ENCODE data around the gene SPATA32.

The SPATA32 gene

DNA sequence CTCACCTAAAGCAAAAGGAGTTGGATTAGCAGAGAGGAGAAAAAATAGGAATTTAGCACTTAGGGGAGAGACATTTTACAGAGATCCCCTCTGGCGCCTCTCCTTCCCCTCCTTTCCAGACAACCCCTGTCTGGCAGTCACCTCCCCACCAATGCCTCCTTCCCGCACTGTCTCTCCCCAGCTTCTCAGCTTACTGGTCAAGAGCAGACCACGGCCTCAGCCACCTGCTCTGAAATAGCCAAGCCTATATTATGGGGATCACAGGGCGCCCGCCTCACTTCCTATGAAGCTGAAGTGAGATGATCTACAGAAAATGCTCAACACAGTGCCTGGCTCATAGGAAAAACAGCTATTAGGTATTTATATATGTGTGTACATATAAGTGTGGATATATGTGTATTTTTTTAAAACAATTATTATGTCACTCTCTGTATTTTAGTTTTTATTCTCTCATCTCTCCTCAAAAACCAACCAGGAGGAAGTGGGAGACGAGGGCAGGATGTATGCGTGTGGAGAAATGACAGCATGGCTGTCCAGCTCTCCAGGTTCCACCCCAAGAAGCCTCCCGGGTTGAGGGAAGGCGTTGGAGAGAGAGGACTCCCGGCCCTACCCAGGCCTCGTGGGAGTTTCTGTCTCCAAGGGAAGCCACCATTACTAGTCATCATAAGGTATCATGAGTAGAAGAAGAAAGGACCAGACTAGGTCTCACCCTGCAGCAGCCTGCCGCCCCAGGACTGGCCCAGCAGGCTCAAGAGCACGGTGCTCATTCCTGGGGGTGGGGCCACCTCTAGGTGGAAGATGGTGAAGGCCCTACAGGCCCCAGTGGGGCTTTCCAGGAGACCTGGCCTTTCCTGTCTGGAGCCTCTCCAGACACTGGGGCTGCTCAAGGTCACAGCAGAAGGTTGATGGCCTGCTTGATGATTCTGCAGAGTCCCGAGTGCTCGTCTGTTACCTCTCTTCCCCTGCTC, 27.7 kb upstream of the SPATA32 start:
- no peak for ATAC-seq
- TF ChIP-seq RARB (CRISPR knock-in tag; IDR thresholded peaks at IDR 0.05) (no peak), TOX (CRISPR knock-in tag; IDR thresholded peaks at IDR 0.05; ENCODE audit: borderline replicate concordance) (no peak), ISL1 (CRISPR knock-in tag; IDR thresholded peaks at IDR 0.05) (no peak)

GRCh38 chr17:45288825-45289224, 26.9 kb upstream of the SPATA32 start:
- ATAC-seq = no peak
- TF ChIP-seq TCF4 (CRISPR knock-in tag; IDR thresholded peaks at IDR 0.05; ENCODE audit: borderline replicate concordance) (no peak), ARNTL (CRISPR knock-in tag; IDR thresholded peaks at IDR 0.05; ENCODE audit: borderline replicate concordance, low read depth) (no peak), CSDC2 (CRISPR knock-in tag; IDR thresholded peaks at IDR 0.05) (no peak), ZNF8 (CRISPR knock-in tag; IDR thresholded peaks at IDR 0.05) (no peak), ISL1 (CRISPR knock-in tag; IDR thresholded peaks at IDR 0.05) (peak; percentile 68), OSR1 (CRISPR knock-in tag; IDR thresholded peaks at IDR 0.05) (no peak), SNAI2 (CRISPR knock-in tag; IDR thresholded peaks at IDR 0.05) (no peak), TOX (CRISPR knock-in tag; IDR thresholded peaks at IDR 0.05; ENCODE audit: borderline replicate concordance) (no peak), CSRNP3 (CRISPR knock-in tag; IDR thresholded peaks at IDR 0.05) (no peak)
- TF ChIP-seq, protein P1, sequence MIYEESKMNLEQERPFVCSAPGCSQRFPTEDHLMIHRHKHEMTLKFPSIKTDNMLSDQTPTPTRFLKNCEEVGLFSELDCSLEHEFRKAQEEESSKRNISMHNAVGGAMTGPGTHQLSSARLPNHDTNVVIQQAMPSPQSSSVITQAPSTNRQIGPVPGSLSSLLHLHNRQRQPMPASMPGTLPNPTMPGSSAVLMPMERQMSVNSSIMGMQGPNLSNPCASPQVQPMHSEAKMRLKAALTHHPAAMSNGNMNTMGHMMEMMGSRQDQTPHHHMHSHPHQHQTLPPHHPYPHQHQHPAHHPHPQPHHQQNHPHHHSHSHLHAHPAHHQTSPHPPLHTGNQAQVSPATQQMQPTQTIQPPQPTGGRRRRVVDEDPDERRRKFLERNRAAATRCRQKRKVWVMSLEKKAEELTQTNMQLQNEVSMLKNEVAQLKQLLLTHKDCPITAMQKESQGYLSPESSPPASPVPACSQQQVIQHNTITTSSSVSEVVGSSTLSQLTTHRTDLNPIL (CRISPR knock-in tag; IDR thresholded peaks at IDR 0.05; ENCODE audit: low read depth) = no peak
- TF ChIP-seq, protein P2, sequence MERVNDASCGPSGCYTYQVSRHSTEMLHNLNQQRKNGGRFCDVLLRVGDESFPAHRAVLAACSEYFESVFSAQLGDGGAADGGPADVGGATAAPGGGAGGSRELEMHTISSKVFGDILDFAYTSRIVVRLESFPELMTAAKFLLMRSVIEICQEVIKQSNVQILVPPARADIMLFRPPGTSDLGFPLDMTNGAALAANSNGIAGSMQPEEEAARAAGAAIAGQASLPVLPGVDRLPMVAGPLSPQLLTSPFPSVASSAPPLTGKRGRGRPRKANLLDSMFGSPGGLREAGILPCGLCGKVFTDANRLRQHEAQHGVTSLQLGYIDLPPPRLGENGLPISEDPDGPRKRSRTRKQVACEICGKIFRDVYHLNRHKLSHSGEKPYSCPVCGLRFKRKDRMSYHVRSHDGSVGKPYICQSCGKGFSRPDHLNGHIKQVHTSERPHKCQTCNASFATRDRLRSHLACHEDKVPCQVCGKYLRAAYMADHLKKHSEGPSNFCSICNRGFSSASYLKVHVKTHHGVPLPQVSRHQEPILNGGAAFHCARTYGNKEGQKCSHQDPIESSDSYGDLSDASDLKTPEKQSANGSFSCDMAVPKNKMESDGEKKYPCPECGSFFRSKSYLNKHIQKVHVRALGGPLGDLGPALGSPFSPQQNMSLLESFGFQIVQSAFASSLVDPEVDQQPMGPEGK (CRISPR knock-in tag; IDR thresholded peaks at IDR 0.05; ENCODE audit: borderline replicate concordance) = 0 out of 2 replicates have a peak, but pooled peaks have one; percentile 20

GRCh38 chr17:45287526-45288500, 25.9 kb upstream of the SPATA32 start:
- TF ChIP-seq, protein P3, sequence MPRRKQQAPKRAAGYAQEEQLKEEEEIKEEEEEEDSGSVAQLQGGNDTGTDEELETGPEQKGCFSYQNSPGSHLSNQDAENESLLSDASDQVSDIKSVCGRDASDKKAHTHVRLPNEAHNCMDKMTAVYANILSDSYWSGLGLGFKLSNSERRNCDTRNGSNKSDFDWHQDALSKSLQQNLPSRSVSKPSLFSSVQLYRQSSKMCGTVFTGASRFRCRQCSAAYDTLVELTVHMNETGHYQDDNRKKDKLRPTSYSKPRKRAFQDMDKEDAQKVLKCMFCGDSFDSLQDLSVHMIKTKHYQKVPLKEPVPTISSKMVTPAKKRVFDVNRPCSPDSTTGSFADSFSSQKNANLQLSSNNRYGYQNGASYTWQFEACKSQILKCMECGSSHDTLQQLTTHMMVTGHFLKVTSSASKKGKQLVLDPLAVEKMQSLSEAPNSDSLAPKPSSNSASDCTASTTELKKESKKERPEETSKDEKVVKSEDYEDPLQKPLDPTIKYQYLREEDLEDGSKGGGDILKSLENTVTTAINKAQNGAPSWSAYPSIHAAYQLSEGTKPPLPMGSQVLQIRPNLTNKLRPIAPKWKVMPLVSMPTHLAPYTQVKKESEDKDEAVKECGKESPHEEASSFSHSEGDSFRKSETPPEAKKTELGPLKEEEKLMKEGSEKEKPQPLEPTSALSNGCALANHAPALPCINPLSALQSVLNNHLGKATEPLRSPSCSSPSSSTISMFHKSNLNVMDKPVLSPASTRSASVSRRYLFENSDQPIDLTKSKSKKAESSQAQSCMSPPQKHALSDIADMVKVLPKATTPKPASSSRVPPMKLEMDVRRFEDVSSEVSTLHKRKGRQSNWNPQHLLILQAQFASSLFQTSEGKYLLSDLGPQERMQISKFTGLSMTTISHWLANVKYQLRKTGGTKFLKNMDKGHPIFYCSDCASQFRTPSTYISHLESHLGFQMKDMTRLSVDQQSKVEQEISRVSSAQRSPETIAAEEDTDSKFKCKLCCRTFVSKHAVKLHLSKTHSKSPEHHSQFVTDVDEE (CRISPR knock-in tag; IDR thresholded peaks at IDR 0.05) = peak; percentile 64
- TF ChIP-seq TCF4 (CRISPR knock-in tag; IDR thresholded peaks at IDR 0.05; ENCODE audit: borderline replicate concordance) = peak; percentile 63; the same call in 1 of the 2 replicates
- TF ChIP-seq POU6F1 (CRISPR knock-in tag; IDR thresholded peaks at IDR 0.05; ENCODE audit: borderline replicate concordance, low read depth) = no peak
- no peak for TF ChIP-seq ZNF565 (CRISPR knock-in tag; conservative IDR thresholded peaks at IDR 0.05; ENCODE audit: low read depth)
- no peak for TF ChIP-seq RARB (CRISPR knock-in tag; IDR thresholded peaks at IDR 0.05)
- peak; percentile 31; the same call in 2 of the 3 replicates for ATAC-seq

All from SK-N-SH treated with all-trans-retinoic acid at 6 μM for 48 hours (cell line).